GM21367 (cell line): ENCODE measurements around the gene SASH3.

Experiments used
- ATAC-seq: cut with Tn5 transposase; IDR thresholded peaks from one replicate; pipeline ENCODE4 v1.9.1; 2021; ENCODE audit not compliant: unreplicated experiment

Gene SASH3

GRCh38 chrX:129782706-129783105 lies 3.0 kb downstream of the SASH3 start:
- no peak for ATAC-seq

- ATAC-seq, result no peak
Observed at GRCh38 chrX:129783291-129783713, 3.6 kb downstream of the SASH3 start.

- ATAC-seq, result no peak
Observed at GRCh38 chrX:129784371-129784770, 4.6 kb downstream of the SASH3 start.

GRCh38 chrX:129785160-129785947 lies 5.6 kb downstream of the SASH3 start:
- ATAC-seq, result no peak

- peak; percentile 75 for ATAC-seq
Observed at GRCh38 chrX:129786210-129786651, 6.5 kb downstream of the SASH3 start.

GRCh38 chrX:129787336-129788055 lies 7.7 kb downstream of the SASH3 start:
- no peak for ATAC-seq

- no peak for ATAC-seq
Observed at GRCh38 chrX:129788527-129788926, 8.8 kb downstream of the SASH3 start.

GRCh38 chrX:129790146-129790545 lies 10.4 kb downstream of the SASH3 start:
- ATAC-seq, result no peak

GRCh38 chrX:129790808-129791207 lies 11.1 kb downstream of the SASH3 start:
- no peak for ATAC-seq

GRCh38 chrX:129791336-129791735 lies 11.6 kb downstream of the SASH3 start:
- no peak for ATAC-seq

GRCh38 chrX:129791961-129792570 lies 12.3 kb downstream of the SASH3 start:
- ATAC-seq, result no peak

GRCh38 chrX:129792586-129793291 lies 13.0 kb downstream of the SASH3 start:
- no peak for ATAC-seq

- no peak for ATAC-seq
Observed at GRCh38 chrX:129793604-129794191, 13.9 kb downstream of the SASH3 start.

GRCh38 chrX:129795584-129795983 lies 15.8 kb downstream of the SASH3 start:
- no peak for ATAC-seq

- no peak for ATAC-seq
Observed at GRCh38 chrX:129797251-129797906, 17.6 kb downstream of the SASH3 start.

- no peak for ATAC-seq
Observed at GRCh38 chrX:129798456-129798855, 18.7 kb downstream of the SASH3 start.

- no peak for ATAC-seq
Observed at GRCh38 chrX:129798888-129799287, 19.1 kb downstream of the SASH3 start.

- no peak for ATAC-seq
Observed at GRCh38 chrX:129800186-129800585, 20.4 kb downstream of the SASH3 start.

GRCh38 chrX:129802863-129803262 lies 23.1 kb downstream of the SASH3 start:
- no peak for ATAC-seq

GRCh38 chrX:129804806-129805205 lies 25.1 kb downstream of the SASH3 start:
- ATAC-seq, result no peak
